C1 segment of cervical spinal cord (tissue), 14 donors: ENCODE measurements around the gene HOXA3.

Experiments
- DNase-seq, 14 donors: peaks; one replicate each; lab custom pipeline; 2025; lab: John Stamatoyannopoulos, UW

Gene HOXA3

DNA sequence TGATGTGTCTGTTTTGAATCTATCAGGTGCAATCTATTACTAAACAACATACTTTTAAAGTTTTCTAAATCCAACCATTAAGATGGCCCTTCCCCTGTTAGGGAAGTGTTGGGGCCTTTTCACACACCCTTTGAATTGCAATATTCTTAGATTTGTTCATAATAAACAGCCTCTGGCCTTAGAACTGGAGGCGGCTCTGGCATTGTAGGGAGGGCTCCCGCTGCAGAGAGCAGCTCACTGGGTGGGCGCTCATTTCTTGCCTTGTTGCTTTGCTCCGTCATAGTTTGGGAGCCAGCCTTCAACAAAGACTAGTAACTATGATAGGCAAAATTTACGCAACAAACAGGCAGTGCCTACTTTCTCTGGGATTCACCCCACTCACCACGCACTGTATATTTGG is 26.0 kb upstream of the HOXA3 start:
- DNase-seq: no peak

DNA sequence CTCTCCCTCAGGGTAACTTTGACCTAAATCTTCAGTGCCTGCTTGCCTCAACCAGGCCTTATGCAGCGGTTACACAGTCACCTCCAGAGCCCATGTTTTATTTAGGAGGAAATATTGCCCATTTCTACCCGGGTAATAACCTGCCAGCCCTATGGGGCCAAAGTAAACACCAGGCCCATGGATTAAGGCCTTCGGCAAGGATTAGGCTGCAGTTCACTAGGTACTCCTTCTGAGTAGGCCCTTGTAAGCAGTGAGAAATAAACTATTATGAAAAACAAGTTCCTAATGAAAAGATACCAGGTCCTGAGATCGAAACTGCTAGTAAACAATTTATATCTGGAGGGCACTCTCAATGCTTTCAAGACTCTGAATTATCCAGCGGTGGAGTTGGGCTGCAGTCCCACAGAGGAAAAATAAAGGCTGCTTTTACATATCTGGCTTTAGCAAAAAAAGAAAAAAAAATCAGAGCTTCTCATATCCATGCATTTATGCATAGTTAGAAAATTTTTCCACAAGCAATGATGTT is 25.5 kb upstream of the HOXA3 start:
- no peak for DNase-seq

- DNase-seq: no peak
Measured at GRCh38 chr7:27176962-27177794, 24.8 kb upstream of the HOXA3 start.

GRCh38 chr7:27176524-27176845 is 24.1 kb upstream of the HOXA3 start:
- no peak for DNase-seq

DNA sequence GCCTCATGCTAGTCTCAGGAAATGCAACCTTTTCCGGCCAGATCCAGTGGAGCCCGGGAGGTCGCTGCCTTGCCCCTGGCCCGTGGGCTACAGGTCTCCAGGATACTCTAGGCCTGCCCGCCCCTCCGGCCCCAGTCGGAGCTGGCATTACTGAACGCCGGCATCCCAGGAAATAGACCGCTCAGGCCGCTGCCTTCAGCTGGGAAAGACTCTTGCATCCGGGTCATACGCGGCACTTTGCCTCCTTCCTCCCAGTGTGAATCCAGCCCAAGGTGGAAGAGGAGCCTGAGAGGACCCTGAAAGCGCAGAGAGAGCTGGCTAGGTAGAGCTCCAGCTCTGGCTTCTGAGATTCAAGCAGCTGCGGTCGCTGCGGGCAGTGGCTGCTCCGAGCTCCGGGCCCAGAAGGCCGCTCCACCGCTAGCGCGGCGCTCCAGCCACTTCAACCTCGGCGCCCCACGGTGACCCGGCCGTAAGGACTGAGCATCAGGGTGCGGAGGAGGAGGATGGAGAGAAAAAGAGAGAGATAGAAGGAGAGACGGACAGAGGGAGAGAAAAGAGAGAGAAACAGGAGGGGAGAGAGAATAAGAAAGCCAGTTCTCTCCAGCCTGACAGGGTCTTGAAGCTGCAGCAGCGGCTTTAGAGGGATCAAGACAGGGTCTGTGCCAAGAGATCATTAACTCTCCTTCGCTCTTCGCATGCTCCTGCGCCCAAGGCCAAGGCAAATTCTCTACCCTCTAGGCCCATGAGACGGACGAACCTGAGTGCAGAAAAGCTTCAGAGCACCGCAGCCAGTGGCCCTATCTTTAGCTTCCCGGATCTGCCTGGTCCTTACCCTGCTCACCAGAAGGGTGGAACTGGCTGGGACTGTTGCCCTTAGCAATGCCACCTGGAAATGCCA is 23.5 kb upstream of the HOXA3 start:
- no peak for DNase-seq

- DNase-seq: no peak
Measured at GRCh38 chr7:27174874-27175625, 22.7 kb upstream of the HOXA3 start.

GRCh38 chr7:27173956-27174873 is 21.8 kb upstream of the HOXA3 start, which contains the start of gene HOXA10:
HOXA10 (minus strand) TSS chr7:27174320; CDS start chr7:27174306, 14 bp downstream.
- no peak for DNase-seq

DNA sequence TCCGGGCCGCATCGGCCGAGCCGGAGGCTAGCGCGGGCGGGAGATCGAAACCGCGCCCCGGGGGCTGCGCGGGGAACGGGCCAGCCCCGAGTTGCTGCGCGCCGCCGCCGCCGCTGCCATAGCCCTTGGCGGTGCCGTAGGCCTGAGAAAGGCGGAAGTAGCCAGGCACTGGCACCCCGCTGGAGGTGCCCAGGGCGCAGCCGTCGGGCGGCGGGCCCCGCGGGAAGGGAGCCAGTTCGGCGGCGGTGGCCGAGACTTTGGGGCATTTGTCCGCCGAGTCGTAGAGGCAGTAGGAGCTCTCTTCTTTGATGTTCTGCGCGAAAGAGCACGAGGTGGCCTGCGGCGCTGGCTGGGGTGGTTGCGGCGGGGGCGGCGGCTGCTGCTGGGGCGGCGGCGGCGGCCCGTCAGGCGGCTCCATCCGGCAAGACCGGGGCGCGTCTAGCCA is 21.1 kb upstream of the HOXA3 start:
- no peak for DNase-seq

GRCh38 chr7:27172823-27173510 is 20.6 kb upstream of the HOXA3 start:
- DNase-seq: no peak

- DNase-seq: no peak
Measured at GRCh38 chr7:27172315-27172774, 20.0 kb upstream of the HOXA3 start.

DNA sequence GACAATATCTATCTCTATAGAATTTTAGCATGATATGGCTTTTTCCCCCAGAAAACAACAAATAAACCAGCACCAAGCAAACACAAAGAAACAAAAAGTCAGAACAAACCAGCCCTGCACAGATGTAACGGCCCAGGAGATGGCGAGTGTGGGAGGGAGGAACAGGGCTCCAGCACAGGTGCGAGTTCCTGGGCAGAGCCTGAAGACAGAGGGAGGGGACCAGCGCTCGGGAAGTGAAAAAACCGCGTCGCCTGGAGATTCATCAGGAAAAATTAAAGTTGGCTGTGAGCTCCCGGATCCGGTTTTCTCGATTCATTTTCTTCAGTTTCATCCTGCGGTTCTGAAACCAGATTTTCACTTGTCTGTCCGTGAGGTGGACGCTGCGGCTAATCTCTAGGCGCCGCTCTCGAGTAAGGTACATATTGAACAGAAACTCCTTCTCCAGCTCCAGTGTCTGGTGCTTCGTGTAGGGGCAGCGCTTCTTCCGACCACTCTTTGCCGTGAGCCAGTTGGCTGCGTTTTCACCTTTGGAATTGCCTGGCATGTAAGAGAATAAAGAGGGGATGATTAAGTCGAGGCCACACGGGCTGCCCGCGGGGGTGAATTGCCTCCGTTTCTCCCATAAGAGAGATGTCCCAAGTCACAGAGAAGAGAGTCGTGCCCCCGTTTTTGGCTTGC is 19.4 kb upstream of the HOXA3 start:
- no peak for DNase-seq

- DNase-seq: no peak
Measured at GRCh38 chr7:27171325-27171636, 18.9 kb upstream of the HOXA3 start.

DNA sequence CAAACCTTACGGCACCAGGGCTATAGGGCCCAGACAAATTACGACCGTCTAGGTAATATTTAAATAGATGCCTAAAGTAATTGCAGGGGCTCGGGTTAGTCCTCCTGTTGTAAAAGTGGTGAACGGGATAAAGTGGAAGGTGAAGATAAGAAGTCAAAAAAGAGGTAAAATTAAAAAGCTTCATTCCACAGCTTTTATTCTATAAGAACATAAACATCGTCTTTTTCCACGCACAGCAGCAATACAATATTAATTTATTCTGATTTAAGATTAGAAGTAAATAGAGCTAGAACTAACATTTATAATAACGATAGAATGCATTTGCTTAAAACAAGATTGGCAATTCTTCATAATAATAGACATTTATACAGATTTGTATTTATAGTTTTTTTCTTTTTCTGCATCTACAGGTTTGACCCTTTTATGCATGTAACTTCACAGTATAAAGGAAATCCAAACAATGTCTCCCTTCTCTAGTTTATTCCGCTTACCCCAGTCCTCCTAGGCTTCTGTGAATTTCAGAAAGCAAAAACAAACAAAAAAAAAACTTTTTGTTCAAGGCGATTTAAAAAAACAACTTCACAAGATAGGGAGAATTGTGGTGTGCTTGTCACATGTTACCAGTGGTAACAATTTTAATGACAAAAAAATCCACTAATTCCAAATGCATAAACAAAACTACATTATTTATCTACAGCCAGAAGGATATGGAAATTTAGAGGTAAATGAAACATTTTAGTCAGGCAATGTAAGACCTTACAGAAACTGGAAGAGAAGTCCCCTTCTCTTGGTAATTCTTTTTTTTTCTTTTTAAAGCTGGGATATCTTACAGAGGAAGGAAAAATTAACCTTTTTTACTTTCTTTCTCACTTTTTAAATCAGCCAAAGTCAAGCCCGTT is 18.3 kb upstream of the HOXA3 start:
- DNase-seq: no peak

DNA sequence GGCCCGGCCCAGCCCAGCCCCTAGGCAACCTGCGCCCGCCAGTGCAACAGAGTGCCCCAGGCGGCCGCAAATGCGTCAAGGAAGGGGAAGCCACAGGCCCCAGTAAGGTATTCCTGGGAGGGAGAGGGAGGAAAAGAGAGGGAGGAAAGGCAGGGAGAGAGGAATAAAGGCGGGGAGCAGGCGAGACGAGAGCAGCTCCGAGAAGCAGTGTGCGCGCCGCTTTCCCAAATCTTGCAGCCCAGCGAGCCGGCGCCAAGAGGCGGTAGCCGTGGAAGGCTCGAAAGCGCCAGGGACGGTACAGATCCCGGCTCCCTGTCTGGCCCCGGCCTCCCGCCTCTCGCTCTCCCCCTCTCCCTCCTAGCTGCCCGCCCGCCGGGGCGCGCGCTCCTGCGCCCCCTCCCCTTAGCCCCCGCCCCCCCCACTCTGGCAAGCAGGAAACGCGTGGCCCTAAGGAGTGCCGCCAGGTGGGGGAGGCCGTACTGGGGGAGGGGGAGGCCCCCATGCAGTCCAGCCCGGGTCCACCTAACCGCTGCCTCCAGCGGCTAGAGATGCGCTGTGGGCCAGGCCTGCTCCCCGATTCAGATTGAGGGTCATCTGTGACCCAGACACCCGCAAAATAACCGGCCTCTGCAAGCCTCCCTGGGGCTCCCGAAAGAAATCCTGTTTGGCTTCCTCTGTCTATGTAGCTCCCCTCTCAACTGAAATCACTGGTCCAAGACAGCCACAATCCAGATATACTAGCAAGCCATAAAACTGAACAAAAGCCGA is 17.5 kb upstream of the HOXA3 start:
- DNase-seq: no peak

GRCh38 chr7:27168265-27168947 is 16.0 kb upstream of the HOXA3 start:
- no peak for DNase-seq

DNA sequence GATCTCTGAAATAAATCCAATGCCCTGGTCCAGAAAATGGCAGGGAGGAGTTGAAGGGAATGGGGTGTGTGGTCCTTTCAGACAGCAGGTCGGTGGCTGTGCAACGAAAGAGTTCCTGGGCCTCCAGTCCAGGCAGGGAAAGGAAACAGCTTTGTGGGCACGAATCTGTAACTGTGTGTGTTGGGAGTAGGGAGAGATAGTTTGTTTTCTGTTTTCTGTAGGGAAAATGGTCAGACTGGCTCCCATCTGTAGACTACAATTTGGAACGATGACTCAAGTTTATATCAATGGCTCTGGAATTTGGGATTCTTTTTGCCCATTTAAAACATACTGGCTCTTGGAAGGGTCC is 15.5 kb upstream of the HOXA3 start:
- no peak for DNase-seq
